NCI-H82 (cell line): ENCODE data around the gene SPIN1.
"Not testable (repeated sequence)": the region's sequence is repeated elsewhere in the genome, so short reads cannot be mapped to it uniquely, and the experiment has no call there.

Experiments used
- DNase-seq: peaks from one replicate; lab custom pipeline; 2025; lab: John Stamatoyannopoulos, UW

SPIN1 gene

GRCh38 chr9:88388203-88388885, at the start of gene SPIN1:
Gene SPIN1, plus strand, starts transcription at chr9:88388444. Its CDS starts 38,096 bp downstream, at chr9:88426540.
- peak; percentile 81 for DNase-seq

GRCh38 chr9:88339317-88339716, 48.9 kb upstream of the SPIN1 start:
- peak; percentile 26 for DNase-seq

GRCh38 chr9:88342246-88342645, 46.0 kb upstream of the SPIN1 start:
- no peak for DNase-seq

GRCh38 chr9:88344013-88344412, 44.2 kb upstream of the SPIN1 start:
- DNase-seq = no peak

- not testable (repeated sequence) for DNase-seq
These were observed 37.9 kb upstream of the SPIN1 start for GRCh38 chr9:88350354-88350753.

- DNase-seq = no peak
These were observed 33.1 kb upstream of the SPIN1 start for GRCh38 chr9:88355166-88355565.

DNA sequence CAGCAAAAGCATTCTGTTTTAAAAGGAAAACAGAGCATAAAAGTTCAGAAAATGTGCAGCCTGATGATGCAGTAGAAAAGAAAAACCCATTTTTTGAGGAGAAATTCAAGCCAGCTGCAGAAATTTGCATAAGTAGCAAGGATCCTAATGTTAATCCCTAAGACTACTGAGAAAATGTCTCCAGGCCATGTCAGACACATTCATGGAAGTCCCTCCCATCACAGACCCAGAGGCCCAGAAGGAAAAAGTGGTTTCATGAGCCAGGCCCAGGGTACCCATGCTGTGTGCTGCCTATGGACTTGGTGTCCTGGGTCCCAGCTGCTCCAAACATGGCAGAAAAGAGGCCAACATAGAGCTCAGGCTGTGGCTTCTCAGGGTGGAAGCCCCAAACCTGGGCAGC, 31.0 kb upstream of the SPIN1 start:
- DNase-seq = not testable (repeated sequence)

- DNase-seq = no peak
These were observed 29.5 kb upstream of the SPIN1 start for GRCh38 chr9:88358723-88359122.

DNA sequence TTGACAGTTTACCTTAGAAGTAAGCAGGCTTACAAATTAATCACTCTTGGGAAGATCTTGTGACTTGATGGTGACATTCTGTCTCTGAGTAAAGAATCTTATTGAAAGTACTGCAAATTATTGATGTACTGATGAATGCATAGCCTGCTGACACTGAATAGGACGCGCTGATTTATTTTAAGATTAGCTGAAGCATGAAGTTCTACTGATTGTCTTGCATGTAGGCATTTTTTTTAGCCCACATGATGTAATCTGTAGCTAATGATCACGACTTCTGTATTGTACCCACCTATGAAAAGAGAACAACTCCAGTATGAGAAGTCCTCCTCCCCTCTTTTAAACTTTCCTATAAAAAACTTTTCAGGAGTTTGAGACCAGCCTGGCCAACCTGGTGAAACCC, 28.3 kb upstream of the SPIN1 start:
- no peak for DNase-seq

DNA sequence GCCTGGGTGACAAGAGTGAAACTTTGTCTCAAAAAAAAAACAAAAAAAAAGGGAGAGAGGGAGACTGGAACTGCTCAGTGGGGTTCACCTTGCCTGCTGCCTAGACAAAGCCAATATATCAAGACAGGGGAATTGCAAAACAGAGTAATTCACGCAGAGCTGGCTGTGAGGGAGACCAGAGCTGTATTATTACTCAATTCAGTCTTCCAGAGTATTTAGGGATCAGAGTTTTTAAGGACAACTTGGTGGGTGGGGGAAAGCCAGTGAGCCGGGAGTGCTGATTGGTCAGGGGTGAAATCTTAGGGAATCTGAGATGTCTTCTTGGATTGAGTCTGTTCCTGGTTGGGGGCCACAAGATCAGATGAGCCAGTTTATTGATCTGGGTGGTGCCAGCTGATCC, 25.6 kb upstream of the SPIN1 start:
- no peak for DNase-seq

GRCh38 chr9:88363661-88364060, 24.6 kb upstream of the SPIN1 start:
- no peak for DNase-seq

- no peak for DNase-seq
These were observed 23.5 kb upstream of the SPIN1 start for GRCh38 chr9:88364706-88365105.

DNA sequence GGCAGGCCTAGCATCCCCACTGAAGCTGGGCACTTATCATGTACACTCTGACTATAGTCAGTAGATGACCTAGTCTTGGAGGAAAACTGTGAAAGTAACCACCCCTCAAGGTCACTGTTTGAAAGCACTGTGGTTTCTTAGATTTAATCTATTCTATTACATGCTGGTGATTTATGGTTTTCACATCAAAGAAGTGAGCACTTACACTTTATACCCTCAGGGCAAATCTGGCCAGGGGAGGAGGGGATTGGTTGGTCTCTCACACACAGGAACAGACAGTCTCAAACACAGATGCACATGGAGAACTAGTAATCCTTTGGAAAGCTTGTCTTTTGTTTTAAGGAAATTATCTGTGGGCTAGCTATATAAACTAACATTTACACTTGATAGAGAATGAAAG, 17.9 kb upstream of the SPIN1 start:
- no peak for DNase-seq

GRCh38 chr9:88372103-88372654, 16.1 kb upstream of the SPIN1 start:
- no peak for DNase-seq

- DNase-seq = no peak
These were observed 15.2 kb upstream of the SPIN1 start for GRCh38 chr9:88373045-88373444.

DNA sequence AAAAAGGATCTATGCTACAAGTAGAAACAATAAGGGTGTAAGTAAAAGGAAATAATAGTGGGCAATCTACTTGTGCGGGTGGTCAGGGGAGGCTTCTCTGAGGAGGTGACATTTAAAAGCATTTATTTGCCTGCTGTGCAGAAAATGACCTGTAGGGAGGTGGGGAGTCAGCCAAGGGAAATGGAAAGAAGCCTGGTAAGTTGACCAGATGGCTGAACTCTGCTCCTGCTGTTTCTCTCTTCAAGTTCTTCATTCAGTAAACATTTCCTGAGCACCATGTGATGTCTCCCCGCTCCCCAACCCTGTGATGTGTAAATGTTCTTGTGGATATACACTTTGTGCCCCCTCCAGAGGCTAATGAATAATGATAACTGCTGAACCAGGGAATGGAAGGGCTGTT, 9.9 kb upstream of the SPIN1 start:
- DNase-seq = peak; percentile 16

DNA sequence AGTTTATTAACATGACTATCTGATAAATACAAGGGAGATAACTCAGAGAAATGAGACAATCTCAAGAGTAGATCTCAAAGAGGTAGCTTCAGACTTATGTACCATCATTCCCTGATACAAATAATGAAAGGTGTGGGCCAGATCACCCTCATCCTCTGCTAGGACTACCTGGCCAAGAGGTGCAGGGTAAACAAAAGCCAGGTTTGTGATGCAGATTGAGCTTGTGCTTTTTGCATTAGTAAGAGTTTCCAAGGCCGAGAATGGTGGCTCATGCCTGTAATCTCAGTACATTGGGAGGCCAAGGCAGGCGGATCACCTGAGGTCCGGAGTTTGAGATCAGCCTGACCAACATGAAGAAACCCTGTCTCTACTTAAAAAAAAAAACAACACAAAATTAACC, 8.9 kb upstream of the SPIN1 start:
- DNase-seq = no peak

DNA sequence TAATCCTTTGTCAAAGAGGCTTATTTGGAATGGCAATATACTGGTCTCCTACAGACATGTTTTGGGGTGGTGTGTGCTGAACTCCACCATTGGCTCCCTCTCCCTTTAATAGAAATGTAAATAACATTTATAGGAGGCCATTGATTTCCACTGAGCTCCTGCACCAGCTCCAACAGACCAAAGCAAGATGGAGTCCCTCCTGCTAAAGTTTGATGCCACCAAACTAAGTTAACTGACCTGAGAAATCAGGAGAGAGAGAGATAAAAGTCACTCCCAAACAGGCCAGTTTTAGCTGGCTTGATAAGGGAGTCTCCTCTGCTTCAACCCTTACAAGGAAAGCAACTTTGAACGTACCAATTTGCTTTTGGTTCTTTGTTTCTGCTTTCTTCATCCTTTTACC, 8.1 kb upstream of the SPIN1 start:
- no peak for DNase-seq

GRCh38 chr9:88381322-88381721, 6.9 kb upstream of the SPIN1 start:
- DNase-seq = not testable (repeated sequence)

GRCh38 chr9:88383176-88383575, 5.1 kb upstream of the SPIN1 start:
- no peak for DNase-seq

DNA sequence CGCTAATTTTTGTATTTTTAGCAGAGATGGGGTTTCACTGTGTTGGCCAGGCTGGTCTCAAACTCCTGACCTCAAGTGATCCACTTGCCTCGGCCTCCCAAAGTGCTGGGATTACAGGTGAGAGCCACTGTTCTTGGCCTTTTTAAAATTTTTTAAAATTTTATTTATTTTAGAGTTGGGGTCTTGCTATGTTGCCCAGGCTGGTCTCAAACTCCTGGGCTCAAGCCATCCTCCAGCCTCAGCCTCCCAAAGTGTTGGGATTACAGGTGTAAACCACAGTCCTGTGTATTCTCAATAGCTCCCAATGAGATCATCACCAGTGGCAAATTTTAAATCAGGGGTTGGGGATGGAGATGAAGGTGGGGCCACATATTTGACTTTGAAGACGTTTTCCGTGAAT, 2.1 kb upstream of the SPIN1 start:
- DNase-seq = not testable (repeated sequence)

DNA sequence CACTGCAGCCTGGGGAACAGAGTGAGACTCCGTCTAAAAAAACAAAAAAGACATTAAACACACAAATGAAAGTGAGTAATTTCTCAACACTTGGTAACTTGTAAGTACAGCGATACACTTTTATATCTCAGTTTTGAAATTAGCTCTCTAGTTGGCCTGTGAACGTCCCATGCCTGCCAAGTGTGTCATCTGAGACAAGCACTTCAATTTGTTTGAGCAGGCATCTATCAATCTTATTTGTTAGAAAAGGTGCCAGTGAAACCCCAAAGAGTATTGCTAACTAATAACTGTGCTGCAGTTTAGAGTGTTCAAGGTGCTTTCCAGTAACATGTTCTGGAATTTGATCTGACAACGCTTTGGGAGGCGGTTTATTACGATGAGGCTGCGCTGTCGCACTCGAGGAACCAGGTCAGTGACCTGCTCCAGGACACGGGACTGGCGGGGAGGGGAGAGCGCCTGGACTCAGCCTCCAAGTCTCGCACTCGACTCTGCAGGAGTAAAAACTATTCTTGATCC, 1.1 kb upstream of the SPIN1 start:
- no peak for DNase-seq

DNA sequence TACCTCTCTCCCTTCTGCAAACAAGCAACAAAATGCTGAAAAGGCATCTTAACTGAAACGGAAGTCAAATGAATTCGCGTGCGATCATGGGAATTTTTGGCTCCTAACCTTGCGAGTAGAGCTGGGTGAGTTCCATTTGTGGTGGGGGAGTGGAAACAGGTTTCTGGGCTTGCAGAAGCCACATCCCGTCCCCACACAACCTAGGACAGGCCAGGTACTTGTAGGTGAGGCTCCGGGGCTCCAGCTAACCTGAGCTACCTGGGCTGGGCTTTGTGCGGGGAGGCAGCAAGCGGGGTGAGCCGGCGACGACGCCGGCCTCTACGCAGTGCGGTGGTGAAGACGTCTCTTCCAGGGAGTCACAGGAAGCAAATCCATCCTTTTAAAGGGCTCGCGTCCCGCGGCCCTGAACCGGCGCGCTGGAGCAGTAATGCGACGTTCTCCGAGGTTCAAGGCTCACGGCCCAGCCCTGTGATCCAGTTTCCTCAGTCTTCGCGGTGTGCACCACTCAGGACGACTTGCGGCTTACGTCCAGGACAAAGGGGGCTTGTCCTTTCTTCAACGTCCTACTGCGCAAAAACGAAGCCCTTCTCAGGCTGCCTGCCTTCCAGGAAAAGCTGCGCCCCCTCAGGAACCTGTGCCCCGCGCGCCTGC, 567 bp upstream of the SPIN1 start:
- peak; percentile 67 for DNase-seq
